ENCODE results near the gene ASB9. TPM values are rescaled to one million over a fixed set of nuclear protein-coding genes. Genes with fewer than 3 reads are reported as not detected.

The ASB9 gene
- total RNA-seq, 1 experiment from 2014 or later = not detected

GRCh38 chrX:15217161-15217560 lies 52.7 kb downstream of the ASB9 start:
- peaks cover 4% of the 10 kb centered on the region in 2 experiments; a peak in 2 of 4 replicates for H3K4me1 Mint-ChIP-seq
- Histone ChIP-seq H2BK5ac (ENCODE audit: insufficient read length, low read length) (no peak overlapping the region), H4K20me1 (ENCODE audit: control insufficient read depth, insufficient read depth, insufficient read length) (no peaks in the 10 kb centered on the region), H3T11ph (ENCODE audit: low read length) (no peak overlapping the region), H3K14ac (ENCODE audit: insufficient read depth, low read length) (no peak overlapping the region), H2BK20ac (ENCODE audit: low read depth, low read length, poor library complexity, severe bottlenecking) (no peak overlapping the region), H3K79me2 (ENCODE audit: insufficient read depth, low read length) (no peaks in the 10 kb centered on the region), H2BK15ac (ENCODE audit: low read depth, low read length) (no peak overlapping the region), H2BK120ac (ENCODE audit: low read depth, low read length, poor library complexity, severe bottlenecking) (no peak overlapping the region), H3K4ac (ENCODE audit: low read depth, low read length) (no peak overlapping the region), H2AFZ (ENCODE audit: low read length) (no peak overlapping the region), H2BK12ac (ENCODE audit: insufficient read length, low read depth, low read length) (no peak overlapping the region), H3K23me2 (ENCODE audit: insufficient read length, low read depth, low read length, poor library complexity, severe bottlenecking) (no peaks in the 10 kb centered on the region), H3K9me3 (ENCODE audit: control insufficient read depth, low read depth, low read length) (no peaks in the 10 kb centered on the region), H3K23ac (ENCODE audit: insufficient read length, low read depth, low read length) (no peak overlapping the region), H4K91ac (ENCODE audit: insufficient read length, low read depth, low read length) (no peak overlapping the region), H3K56ac (ENCODE audit: insufficient read length, low read depth, low read length) (no peak overlapping the region), H4K5ac (ENCODE audit: insufficient read length, low read depth, low read length) (no peak overlapping the region), H4K8ac (replicated peaks; ENCODE audit: insufficient read length, low read depth, low read length) (no peak overlapping the region), H3K27ac (ENCODE audit: insufficient read length, low read depth, low read length) (no peak overlapping the region), H3K18ac (ENCODE audit: insufficient read length, low read depth, low read length) (no peak overlapping the region), H3K79me1 (ENCODE audit: insufficient read depth, low read depth, low read length, poor library complexity, severe bottlenecking) (no peaks in the 10 kb centered on the region), H3K4me1 (ENCODE audit: insufficient read depth, low read length) (no peaks in the 10 kb centered on the region), H3K27me3 (ENCODE audit: insufficient read depth, low read length) (no peaks in the 10 kb centered on the region; the same call in 1 of the 2 replicates), H2AK5ac (ENCODE audit: insufficient read length, low read length) (no peak overlapping the region), H3K4me2 (ENCODE audit: insufficient read depth, insufficient read length, low read length) (no peak overlapping the region), H3K9ac (ENCODE audit: extremely low read depth, insufficient read length, low read length) (no peak overlapping the region)
- TF ChIP-seq, protein P1, sequence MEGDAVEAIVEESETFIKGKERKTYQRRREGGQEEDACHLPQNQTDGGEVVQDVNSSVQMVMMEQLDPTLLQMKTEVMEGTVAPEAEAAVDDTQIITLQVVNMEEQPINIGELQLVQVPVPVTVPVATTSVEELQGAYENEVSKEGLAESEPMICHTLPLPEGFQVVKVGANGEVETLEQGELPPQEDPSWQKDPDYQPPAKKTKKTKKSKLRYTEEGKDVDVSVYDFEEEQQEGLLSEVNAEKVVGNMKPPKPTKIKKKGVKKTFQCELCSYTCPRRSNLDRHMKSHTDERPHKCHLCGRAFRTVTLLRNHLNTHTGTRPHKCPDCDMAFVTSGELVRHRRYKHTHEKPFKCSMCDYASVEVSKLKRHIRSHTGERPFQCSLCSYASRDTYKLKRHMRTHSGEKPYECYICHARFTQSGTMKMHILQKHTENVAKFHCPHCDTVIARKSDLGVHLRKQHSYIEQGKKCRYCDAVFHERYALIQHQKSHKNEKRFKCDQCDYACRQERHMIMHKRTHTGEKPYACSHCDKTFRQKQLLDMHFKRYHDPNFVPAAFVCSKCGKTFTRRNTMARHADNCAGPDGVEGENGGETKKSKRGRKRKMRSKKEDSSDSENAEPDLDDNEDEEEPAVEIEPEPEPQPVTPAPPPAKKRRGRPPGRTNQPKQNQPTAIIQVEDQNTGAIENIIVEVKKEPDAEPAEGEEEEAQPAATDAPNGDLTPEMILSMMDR (conservative IDR thresholded peaks at IDR 0.05) = no peak
- no peak overlapping the region for H3K27ac Mint-ChIP-seq
- DNase-seq = no peak
- peaks cover 0 to 2% (median 0%) of the 10 kb centered on the region in 3 experiments; a peak in 1 of 7 replicates for H3K36me3 Mint-ChIP-seq (ENCODE audit: insufficient read depth in 1 of 3, low read depth in 3 of 3)
- peaks cover 39 to 47% of the 10 kb centered on the region in 2 experiments for H3K9me3 Mint-ChIP-seq
- WGBS (ENCODE audit: extremely low coverage, insufficient read length, low lambda C conversion rate) = no CpG with 5 or more reads among the region's 1 CpG
- no peak overlapping the region for H3K4me3 Mint-ChIP-seq
- H3K27me3 Mint-ChIP-seq (ENCODE audit: low read depth) = peaks cover 16% of the 10 kb centered on the region
